DOHH2 (cell line): ENCODE measurements around the gene KIR2DL4.
"Not testable (repeated sequence)": the region's sequence is repeated elsewhere in the genome, so short reads cannot be mapped to it uniquely, and the experiment has no call there.

Experiments used
- CTCF ChIP-seq: fragments of 200-600 bp; sonication (generic); IDR thresholded peaks from one replicate; pipeline ENCODE4 v1.5.1; 2014; ENCODE audit warnings: antibody characterized with exemption, mild to moderate bottlenecking, low read depth, low read length; ENCODE audit not compliant: poor library complexity, severe bottlenecking
- EZH2phosphoT487 ChIP-seq: fragments of 200-600 bp; sonication (generic); IDR thresholded peaks from 2 replicates; pipeline ENCODE4 v1.6.1; 2017; ENCODE audit warnings: borderline replicate concordance, mild to moderate bottlenecking, antibody characterized with exemption, low read length, moderate library complexity, mixed read lengths

GRCh38 chr19:54766464-54766863, 36.9 kb upstream of the KIR2DL4 start:
- TF ChIP-seq CTCF, EZH2phosphoT487: not testable (repeated sequence)
